Tibial nerve (tissue), 4 donors: Measurements from ENCODE around the gene AMOTL2. TPM values are rescaled to one million over a fixed set of nuclear protein-coding genes. Genes with fewer than 3 reads are reported as not detected.
A peak's percentile ranks its signal among the peaks of the same experiment; 100 is the strongest.

Source experiments
- DNase-seq, 2 donors: peaks; one replicate each; pipeline ENCODE4 v3.0.0-alpha.2; 2019; ENCODE audit warnings: low spot score in 2 of 2
- H3K27ac ChIP-seq, 4 donors: fragments of 200-600 bp; sonication (generic) in 3 of 4; one replicate each; pipeline ENCODE4 v1.5.1; 2017 to 2019; ENCODE audit warnings: mild to moderate bottlenecking in 1 of 4
- H3K27me3 ChIP-seq, 2 donors: fragments of 200-600 bp; sonication (generic) in 1 of 2; one replicate each; pipeline versions ENCODE4 v1.5.1 to v1.6.0; 2017 to 2019
- H3K36me3 ChIP-seq, 3 donors: fragments of 200-600 bp; sonication (generic); one replicate each; pipeline ENCODE4 v1.5.1; 2018 to 2019
- H3K4me1 ChIP-seq, 4 donors: fragments of 200-600 bp; sonication (generic) in 3 of 4; one replicate each; pipeline ENCODE4 v1.5.1; 2017 to 2019
- H3K4me3 ChIP-seq, 4 donors: fragments of 200-600 bp; sonication (generic) in 3 of 4; one replicate each; pipeline ENCODE4 v1.5.1; 2017 to 2019; ENCODE audit warnings: mild to moderate bottlenecking in 1 of 4, moderate library complexity in 1 of 4
- H3K9me3 ChIP-seq, 4 donors: fragments of 200-600 bp; sonication (generic) in 3 of 4; one replicate each; pipeline ENCODE4 v1.5.1; 2017 to 2019
- CTCF ChIP-seq, 5 experiments: fragments of 200-600 bp in 3 of 5; fragments of 450-650 bp in 2 of 5; sonication (generic) in 3 of 5; IDR thresholded peaks; one replicate each; pipeline ENCODE4 v1.5.1; 2016 to 2019; ENCODE audit warnings: antibody characterized with exemption in 5 of 5, mild to moderate bottlenecking in 3 of 5, moderate library complexity in 2 of 5
- EP300 ChIP-seq, 2 donors: sonication (generic); formaldehyde crosslinking; IDR thresholded peaks; one replicate each; pipeline ENCODE4 v1.6.1; 2017; ENCODE audit warnings: antibody characterized with exemption in 2 of 2, mild to moderate bottlenecking in 1 of 2
- POLR2A ChIP-seq, 2 donors: fragments of 450-650 bp; IDR thresholded peaks; one replicate each; pipeline ENCODE4 v1.6.1; 2017; ENCODE audit warnings: antibody characterized with exemption in 2 of 2, mild to moderate bottlenecking in 2 of 2, moderate library complexity in 2 of 2
- WGBS, 2 donors: methylation state at CpG; one replicate each; pipeline ENCODE4 v1.1.5; 2018; 5-methylcytosine and 5-hydroxymethylcytosine counted together
- total RNA-seq, 4 donors: library from RNA; depleted of rRNA; stranded (reverse); fragments of >200 nt; gene quantifications; one replicate each; pipeline ENCODE4 v1.1.0, GENCODE V29; 2016

Gene AMOTL2
- total RNA-seq, 4 donors from 2014 or later, result 216 to 337 (median 255) TPM

- Histone ChIP-seq H3K36me3 (peaks cover 4 to 90% (median 13%) of the 10 kb centered on the region in 3 donors), H3K27me3 (no peaks in the 10 kb centered on the region), H3K4me3 (no peak overlapping the region), H3K9me3 (no peaks in the 10 kb centered on the region), H3K27ac (peak overlapping the region; percentile 50 to 100 (median 90)), H3K4me1 (peaks cover 24 to 100% (median 87%) of the 10 kb centered on the region in 4 donors)
- 73 to 85% methylated on average over 7 to 11 of the region's 13 CpGs for WGBS, 2 donors
- no peak for DNase-seq
- TF ChIP-seq POLR2A (IDR thresholded peaks at IDR 0.05), result no peak
- no peak for TF ChIP-seq EP300 (IDR thresholded peaks at IDR 0.05)
- no peak for TF ChIP-seq CTCF (IDR thresholded peaks at IDR 0.05)
These were observed 14.9 kb downstream of the AMOTL2 start for GRCh38 chr3:134359121-134360010.

- H3K4me1 ChIP-seq, result peaks cover 19 to 100% (median 86%) of the 10 kb centered on the region in 4 donors
- H3K27ac ChIP-seq, result peak overlapping the region; percentile 50 to 100 (median 90)
- peak in 1 of 2 donors; percentile 58 for DNase-seq
- WGBS, 2 donors, result 18 to 20% methylated on average over 10 of the region's 10 CpGs
- H3K27me3 ChIP-seq, result no peaks in the 10 kb centered on the region
- H3K4me3 ChIP-seq, result peak overlapping the region in 1 of 4 donors; percentile 3
- peaks cover 4 to 94% (median 13%) of the 10 kb centered on the region in 3 donors for H3K36me3 ChIP-seq
- TF ChIP-seq POLR2A (IDR thresholded peaks at IDR 0.05), result no peak
- TF ChIP-seq EP300 (IDR thresholded peaks at IDR 0.05), result peak in 1 of 2 donors; percentile 94
- TF ChIP-seq CTCF (IDR thresholded peaks at IDR 0.05), result peak in 2 of 5 experiments; percentile 19 to 21
- H3K9me3 ChIP-seq, result no peaks in the 10 kb centered on the region
These were observed 16.1 kb downstream of the AMOTL2 start for GRCh38 chr3:134357914-134358811.

- no peak for DNase-seq
- WGBS, 2 donors, result 43 to 45% methylated on average over 10 of the region's 10 CpGs
- peaks cover 4 to 90% (median 13%) of the 10 kb centered on the region in 3 donors for H3K36me3 ChIP-seq
These were observed 16.9 kb downstream of the AMOTL2 start for GRCh38 chr3:134357261-134357913.

More at GRCh38 chr3:134357261-134357913, 16.9 kb downstream of the AMOTL2 start:
- no peaks in the 10 kb centered on the region for H3K9me3 ChIP-seq
- H3K27ac ChIP-seq, result peak overlapping the region; percentile 63 to 100 (median 83)
- H3K4me3 ChIP-seq, result peak overlapping the region in 1 of 4 donors; percentile 3
- H3K4me1 ChIP-seq, result peaks cover 12 to 100% (median 84%) of the 10 kb centered on the region in 4 donors
- H3K27me3 ChIP-seq, result no peaks in the 10 kb centered on the region
- TF ChIP-seq EP300 (IDR thresholded peaks at IDR 0.05), result no peak
- TF ChIP-seq POLR2A (IDR thresholded peaks at IDR 0.05), result no peak
- TF ChIP-seq CTCF (IDR thresholded peaks at IDR 0.05), result no peak
